HCT116 (cell line): ENCODE data around the gene SNAP91.

Experiments used
- ATF3 ChIP-seq: IDR thresholded peaks from 2 replicates; pipeline ENCODE4 v1.6.1; 2012
- CEBPB ChIP-seq: IDR thresholded peaks from 2 replicates; pipeline ENCODE4 v1.6.1; 2012; ENCODE audit warnings: low read depth
- CTCF ChIP-seq, 3 experiments: fragments of 200-600 bp in 1 of 3; sonication (generic) in 1 of 3; IDR thresholded peaks in 2 of 3; conservative IDR thresholded peaks in 1 of 3; 2 replicates each; pipeline ENCODE4 v1.5.1; 2012 to 2017; ENCODE audit warnings: low read depth in 2 of 3, low read length in 2 of 3, antibody characterized with exemption in 1 of 3, borderline replicate concordance in 1 of 3, control low read depth in 1 of 3, mild to moderate bottlenecking in 1 of 3, mixed read lengths in 1 of 3, mixed run types in 1 of 3, moderate library complexity in 1 of 3; ENCODE audit not compliant: insufficient read depth in 1 of 3
- EZH2phosphoT487 ChIP-seq: fragments of 200-600 bp; IDR thresholded peaks from 2 replicates; pipeline ENCODE4 v1.6.1; 2018; ENCODE audit warnings: antibody characterized with exemption, borderline replicate concordance
- MAX ChIP-seq: IDR thresholded peaks from 2 replicates; pipeline ENCODE4 v1.6.1; 2012
- POLR2A ChIP-seq: IDR thresholded peaks from 2 replicates; pipeline ENCODE4 v1.7.0; 2011; ENCODE audit warnings: borderline replicate concordance; ENCODE audit not compliant: insufficient read depth, insufficient read length; ENCODE audit errors: extremely low read depth
- POLR2AphosphoS5 ChIP-seq: IDR thresholded peaks from 2 replicates; pipeline ENCODE4 v1.6.1; 2011; ENCODE audit warnings: mild to moderate bottlenecking, low read depth, low read length, moderate library complexity
- RAD21 ChIP-seq: IDR thresholded peaks from 2 replicates; pipeline ENCODE4 v1.6.1; 2012; ENCODE audit warnings: low read depth, mild to moderate bottlenecking
- SRF ChIP-seq: IDR thresholded peaks from 2 replicates; pipeline ENCODE4 v1.6.1; 2012; ENCODE audit warnings: low read depth
- YY1 ChIP-seq: IDR thresholded peaks from 2 replicates; pipeline ENCODE4 v1.6.1; 2011; ENCODE audit warnings: low read length, low read depth, moderate library complexity, mild to moderate bottlenecking; ENCODE audit not compliant: insufficient replicate concordance; ENCODE audit errors: extremely low read depth
- ZNF274 ChIP-seq: fragments of 200-500 bp; sonication (Bioruptor generic); IDR thresholded peaks from 2 replicates; pipeline ENCODE4 v1.6.1; 2014; ENCODE audit warnings: mild to moderate bottlenecking, low read depth, low read length, inconsistent platforms
- TF ChIP-seq, protein P1 (sequence below): IDR thresholded peaks from 2 replicates; pipeline ENCODE4 v1.6.1; 2012; ENCODE audit warnings: low read depth

DNA sequence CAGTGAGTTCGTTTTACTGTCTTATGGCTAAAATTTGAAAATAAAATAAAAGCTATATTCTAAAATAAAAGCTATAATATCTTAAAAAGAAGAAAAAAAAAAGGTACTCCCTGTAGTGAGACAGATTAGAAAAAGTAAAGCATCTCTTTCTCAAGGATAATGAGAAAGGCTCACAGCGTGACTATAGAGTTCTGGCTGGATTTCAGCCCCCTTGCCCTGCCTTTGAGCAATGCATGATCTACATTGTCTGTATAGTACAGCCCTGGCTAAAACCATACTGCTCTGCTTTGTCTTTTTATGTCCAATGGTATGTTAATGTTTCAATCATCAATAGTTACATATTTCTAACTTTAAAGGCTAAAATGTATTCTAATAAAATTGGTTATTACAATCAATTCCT lies 105.3 kb downstream of the SNAP91 start:
- TF ChIP-seq CTCF (IDR thresholded peaks at IDR 0.05 in 2 of 3, conservative IDR thresholded peaks at IDR 0.05 in 1 of 3; ENCODE audit: borderline replicate concordance in 1 of 3, insufficient read depth in 1 of 3, low read depth in 2 of 3, low read length in 2 of 3) = no peak
- no peak for TF ChIP-seq YY1
- TF ChIP-seq EZH2phosphoT487 = no peak
- no peak for TF ChIP-seq RAD21
- TF ChIP-seq MAX = no peak
- TF ChIP-seq SRF = no peak
- no peak for TF ChIP-seq ZNF274
- TF ChIP-seq, protein P1, sequence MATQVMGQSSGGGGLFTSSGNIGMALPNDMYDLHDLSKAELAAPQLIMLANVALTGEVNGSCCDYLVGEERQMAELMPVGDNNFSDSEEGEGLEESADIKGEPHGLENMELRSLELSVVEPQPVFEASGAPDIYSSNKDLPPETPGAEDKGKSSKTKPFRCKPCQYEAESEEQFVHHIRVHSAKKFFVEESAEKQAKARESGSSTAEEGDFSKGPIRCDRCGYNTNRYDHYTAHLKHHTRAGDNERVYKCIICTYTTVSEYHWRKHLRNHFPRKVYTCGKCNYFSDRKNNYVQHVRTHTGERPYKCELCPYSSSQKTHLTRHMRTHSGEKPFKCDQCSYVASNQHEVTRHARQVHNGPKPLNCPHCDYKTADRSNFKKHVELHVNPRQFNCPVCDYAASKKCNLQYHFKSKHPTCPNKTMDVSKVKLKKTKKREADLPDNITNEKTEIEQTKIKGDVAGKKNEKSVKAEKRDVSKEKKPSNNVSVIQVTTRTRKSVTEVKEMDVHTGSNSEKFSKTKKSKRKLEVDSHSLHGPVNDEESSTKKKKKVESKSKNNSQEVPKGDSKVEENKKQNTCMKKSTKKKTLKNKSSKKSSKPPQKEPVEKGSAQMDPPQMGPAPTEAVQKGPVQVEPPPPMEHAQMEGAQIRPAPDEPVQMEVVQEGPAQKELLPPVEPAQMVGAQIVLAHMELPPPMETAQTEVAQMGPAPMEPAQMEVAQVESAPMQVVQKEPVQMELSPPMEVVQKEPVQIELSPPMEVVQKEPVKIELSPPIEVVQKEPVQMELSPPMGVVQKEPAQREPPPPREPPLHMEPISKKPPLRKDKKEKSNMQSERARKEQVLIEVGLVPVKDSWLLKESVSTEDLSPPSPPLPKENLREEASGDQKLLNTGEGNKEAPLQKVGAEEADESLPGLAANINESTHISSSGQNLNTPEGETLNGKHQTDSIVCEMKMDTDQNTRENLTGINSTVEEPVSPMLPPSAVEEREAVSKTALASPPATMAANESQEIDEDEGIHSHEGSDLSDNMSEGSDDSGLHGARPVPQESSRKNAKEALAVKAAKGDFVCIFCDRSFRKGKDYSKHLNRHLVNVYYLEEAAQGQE = no peak
- no peak for TF ChIP-seq POLR2A
- TF ChIP-seq POLR2AphosphoS5 = no peak
- no peak for TF ChIP-seq ATF3
- no peak for TF ChIP-seq CEBPB
